ENCODE measurements around the gene CACNA1C.

DNA sequence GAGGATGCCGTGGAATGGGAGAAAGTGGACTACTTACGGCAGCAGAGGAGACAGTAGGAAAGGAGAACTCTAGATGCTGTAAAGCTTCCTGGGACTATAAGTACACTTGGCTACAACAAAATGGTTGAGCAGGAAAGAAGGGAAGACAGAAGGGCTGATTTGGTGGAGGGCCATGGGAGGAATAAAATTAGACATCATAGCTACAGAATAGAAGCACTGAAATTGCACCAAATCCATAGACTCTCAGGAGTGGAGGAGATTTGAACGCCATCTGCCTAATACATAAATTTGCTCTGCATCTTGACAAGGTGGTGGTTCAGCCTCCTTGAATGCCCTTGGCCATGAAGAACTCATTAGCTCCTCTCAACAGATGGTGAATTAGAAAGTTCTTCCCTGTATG lies 32.3 kb upstream of the CACNA1C start:
- TF ChIP-seq POLR2A (IDR thresholded peaks at IDR 0.05; ENCODE audit: low read depth, low read length): no peak
- TF ChIP-seq POLR2AphosphoS5 (IDR thresholded peaks at IDR 0.05; ENCODE audit: low read depth, low read length): no peak

All from GM12891 (cell line).